GM19455 (cell line): Measurements from ENCODE around the gene JMJD7.

Experiments
- ATAC-seq: cut with Tn5 transposase; IDR thresholded peaks from one replicate; pipeline ENCODE4 v1.9.1; 2021; ENCODE audit not compliant: unreplicated experiment

JMJD7 gene

GRCh38 chr15:41842229-41842628, 14.3 kb downstream of the JMJD7 start:
- ATAC-seq: no peak

- no peak for ATAC-seq
These were observed 15.7 kb downstream of the JMJD7 start for GRCh38 chr15:41843571-41843970.

GRCh38 chr15:41844814-41845213, 16.9 kb downstream of the JMJD7 start:
- ATAC-seq: no peak

GRCh38 chr15:41847206-41847605, 19.3 kb downstream of the JMJD7 start:
- no peak for ATAC-seq

- no peak for ATAC-seq
These were observed 20.1 kb downstream of the JMJD7 start for GRCh38 chr15:41847981-41848380.

- ATAC-seq: no peak
These were observed 20.7 kb downstream of the JMJD7 start for GRCh38 chr15:41848631-41849030.

- ATAC-seq: no peak
These were observed 21.3 kb downstream of the JMJD7 start for GRCh38 chr15:41849204-41849603.

GRCh38 chr15:41849861-41850260, 22.0 kb downstream of the JMJD7 start:
- no peak for ATAC-seq

GRCh38 chr15:41850482-41851166, 22.7 kb downstream of the JMJD7 start:
- ATAC-seq: no peak

- ATAC-seq: no peak
These were observed 23.3 kb downstream of the JMJD7 start for GRCh38 chr15:41851167-41851523.

GRCh38 chr15:41851755-41852370, 24.0 kb downstream of the JMJD7 start:
- ATAC-seq: no peak

- no peak for ATAC-seq
These were observed 25.1 kb downstream of the JMJD7 start for GRCh38 chr15:41852736-41853590.

GRCh38 chr15:41853831-41854230, 25.9 kb downstream of the JMJD7 start:
- ATAC-seq: no peak

- no peak for ATAC-seq
These were observed 26.6 kb downstream of the JMJD7 start for GRCh38 chr15:41854443-41854842.

- no peak for ATAC-seq
These were observed 27.5 kb downstream of the JMJD7 start for GRCh38 chr15:41855261-41855961.

GRCh38 chr15:41856262-41856661, 28.4 kb downstream of the JMJD7 start:
- no peak for ATAC-seq

- ATAC-seq: no peak
These were observed 28.8 kb downstream of the JMJD7 start for GRCh38 chr15:41856716-41857115.

GRCh38 chr15:41857316-41857715, 29.4 kb downstream of the JMJD7 start:
- no peak for ATAC-seq

- no peak for ATAC-seq
These were observed 30.9 kb downstream of the JMJD7 start for GRCh38 chr15:41858756-41859155.

GRCh38 chr15:41860049-41860828, 32.3 kb downstream of the JMJD7 start:
- ATAC-seq: no peak
